ENCODE measurements around the gene APLN. TPM values are rescaled to one million over a fixed set of nuclear protein-coding genes. Genes with fewer than 3 reads are reported as not detected.

APLN gene
- total and polyA plus RNA-seq, 2 of the 13 experiments (the other 11 are each of a cell fraction or from before 2014, with no cell fraction given), result 0.02 to 0.17 TPM

- Histone ChIP-seq H3K27me3 (ENCODE audit: control insufficient read depth in 1 of 2, insufficient read depth in 2 of 2, low read length in 2 of 2) (no peaks in the 10 kb centered on the region), H3K4me3 (replicated peaks in 1 of 3; ENCODE audit: insufficient read depth in 1 of 3, low read depth in 2 of 3, low read length in 3 of 3) (no peak overlapping the region), H3K9me3 (ENCODE audit: low read length) (no peaks in the 10 kb centered on the region), H3K4me1 (ENCODE audit: insufficient read depth, low read length) (peaks cover 16% of the 10 kb centered on the region), H3K4me2 (ENCODE audit: low read depth, low read length) (peak overlapping the region; percentile 39), H3K27ac (ENCODE audit: extremely low read length, insufficient read depth, low read length) (no peak overlapping the region), H3K36me3 (replicated peaks in 1 of 2; ENCODE audit: control insufficient read depth in 1 of 2, insufficient read depth in 2 of 2, low read length in 2 of 2) (no peaks in the 10 kb centered on the region), H2AFZ (ENCODE audit: low read length) (peak overlapping the region; percentile 54), H3K79me2 (ENCODE audit: insufficient read depth, low read length) (no peaks in the 10 kb centered on the region), H3K9ac (ENCODE audit: insufficient read depth, low read depth, low read length) (no peak overlapping the region), H4K20me1 (ENCODE audit: insufficient read depth, low read length) (no peaks in the 10 kb centered on the region)
- WGBS (ENCODE audit: low lambda C conversion rate), result 21% methylated on average over 4 of the region's 6 CpGs
- DNase-seq (ENCODE audit: low spot score) (peak; percentile 3), FAIRE-seq (no peak), ATAC-seq (peak; percentile 61)
- no TSS peak for BruUV-seq (replicated peaks)
- ChIA-PET POLR2A (no interaction called here), CTCF (ENCODE audit: low intra/inter-chr PET ratio, low total read pairs) (no interaction called here)
- in situ Hi-C loops (cut with HindIII; ENCODE audit: extremely low pct_ligation_motif_present, low pct_unique_long_range_greater_than_20kb) (loop anchor here (25.0 kb wide), 1 partner anchor 445 kb away; no protein-coding TSS in a partner anchor), intact Hi-C loops (cut with micrococcal nuclease; ENCODE audit: unreplicated experiment) (no loop called here)
- peak; percentile 43; the same call in 1 of the 2 replicates for TF ChIP-seq ZFP91 (CRISPR knock-in tag; IDR thresholded peaks at IDR 0.05; ENCODE audit: borderline replicate concordance)
- no peak for TF ChIP-seq ZNF354B (CRISPR knock-in tag; IDR thresholded peaks at IDR 0.05)
- 0 out of 2 replicates have a peak, but pooled peaks have one; percentile 16 for TF ChIP-seq SP5 (CRISPR knock-in tag; IDR thresholded peaks at IDR 0.05; ENCODE audit: borderline replicate concordance, low read depth)
- no peak for TF ChIP-seq ZNF543 (CRISPR knock-in tag; IDR thresholded peaks at IDR 0.05)
- no peak for TF ChIP-seq GABPA (IDR thresholded peaks at IDR 0.05; ENCODE audit: low read depth, low read length)
- TF ChIP-seq GABPA (CRISPR knock-in tag; IDR thresholded peaks at IDR 0.05; ENCODE audit: low read depth), result peak; percentile 54; the same call in 1 of the 2 replicates
- no peak for TF ChIP-seq FOXP1 (IDR thresholded peaks at IDR 0.05)
- TF ChIP-seq FOXP1 (CRISPR knock-in tag; IDR thresholded peaks at IDR 0.05), result peak; percentile 50
- no peak for TF ChIP-seq CSRNP1 (CRISPR knock-in tag; IDR thresholded peaks at IDR 0.05)
- no peak for TF ChIP-seq SMARCE1 (IDR thresholded peaks at IDR 0.05; ENCODE audit: borderline replicate concordance)
- TF ChIP-seq ZNF879 (CRISPR knock-in tag; IDR thresholded peaks at IDR 0.05), result no peak
- no peak for TF ChIP-seq USF2 (IDR thresholded peaks at IDR 0.05; ENCODE audit: low read depth, low read length)
- TF ChIP-seq USF2 (CRISPR knock-in tag; IDR thresholded peaks at IDR 0.05; ENCODE audit: borderline replicate concordance), result no peak
- peak; percentile 24; the same call in 1 of the 2 replicates for TF ChIP-seq TCF7 (IDR thresholded peaks at IDR 0.05; ENCODE audit: low read depth)
- TF ChIP-seq ZNF225 (CRISPR knock-in tag; IDR thresholded peaks at IDR 0.05), result no peak
Observed at GRCh38 chrX:129617420-129617819, 37.3 kb downstream of the APLN start.
